ENCODE measurements around the gene RBKS.
"Not testable (repeated sequence)": the region's sequence is repeated elsewhere in the genome, so short reads cannot be mapped to it uniquely, and the experiment has no call there.

RBKS gene

GRCh38 chr2:27756091-27756490 is 134.1 kb downstream of the RBKS start:
- DNase-seq, result no peak

- DNase-seq, result no peak
These were observed 135.4 kb downstream of the RBKS start for GRCh38 chr2:27754831-27755230.

GRCh38 chr2:27754138-27754588 is 136.0 kb downstream of the RBKS start:
- no peak for DNase-seq

- DNase-seq, result no peak
These were observed 137.5 kb downstream of the RBKS start for GRCh38 chr2:27752551-27753237.

GRCh38 chr2:27751377-27751776 is 138.8 kb downstream of the RBKS start:
- DNase-seq, result no peak

GRCh38 chr2:27748803-27749554 is 141.2 kb downstream of the RBKS start:
- not testable (repeated sequence) for DNase-seq

GRCh38 chr2:27747827-27748352 is 142.3 kb downstream of the RBKS start:
- DNase-seq, result no peak

GRCh38 chr2:27746325-27746724 is 143.9 kb downstream of the RBKS start:
- no peak for DNase-seq

GRCh38 chr2:27745494-27745893 is 144.7 kb downstream of the RBKS start:
- not testable (repeated sequence) for DNase-seq

- DNase-seq, result no peak
These were observed 147.6 kb downstream of the RBKS start for GRCh38 chr2:27742571-27742970.

GRCh38 chr2:27741673-27742072 is 148.5 kb downstream of the RBKS start:
- DNase-seq, result no peak

- DNase-seq, result no peak
These were observed 151.2 kb downstream of the RBKS start for GRCh38 chr2:27739058-27739373.

GRCh38 chr2:27738349-27739057 is 151.7 kb downstream of the RBKS start:
- no peak for DNase-seq

GRCh38 chr2:27737676-27738348 is 152.4 kb downstream of the RBKS start:
- DNase-seq, result no peak

GRCh38 chr2:27736890-27737204 is 153.3 kb downstream of the RBKS start:
- DNase-seq, result no peak

- DNase-seq, result no peak
These were observed 153.9 kb downstream of the RBKS start for GRCh38 chr2:27736031-27736889.

- peak in 1 of 2 experiments; percentile 9 for DNase-seq
These were observed 154.8 kb downstream of the RBKS start for GRCh38 chr2:27735263-27735904.

GRCh38 chr2:27734305-27734704 is 155.9 kb downstream of the RBKS start:
- no peak for DNase-seq

All from cerebellar nuclear complex (tissue), 1 donor.